ENCODE data around the gene PAX5.

Gene PAX5

GRCh38 chr9:36934478-36935065 is 99.5 kb downstream of the PAX5 start:
- DNase-seq (ENCODE audit: low spot score), result no peak

DNA sequence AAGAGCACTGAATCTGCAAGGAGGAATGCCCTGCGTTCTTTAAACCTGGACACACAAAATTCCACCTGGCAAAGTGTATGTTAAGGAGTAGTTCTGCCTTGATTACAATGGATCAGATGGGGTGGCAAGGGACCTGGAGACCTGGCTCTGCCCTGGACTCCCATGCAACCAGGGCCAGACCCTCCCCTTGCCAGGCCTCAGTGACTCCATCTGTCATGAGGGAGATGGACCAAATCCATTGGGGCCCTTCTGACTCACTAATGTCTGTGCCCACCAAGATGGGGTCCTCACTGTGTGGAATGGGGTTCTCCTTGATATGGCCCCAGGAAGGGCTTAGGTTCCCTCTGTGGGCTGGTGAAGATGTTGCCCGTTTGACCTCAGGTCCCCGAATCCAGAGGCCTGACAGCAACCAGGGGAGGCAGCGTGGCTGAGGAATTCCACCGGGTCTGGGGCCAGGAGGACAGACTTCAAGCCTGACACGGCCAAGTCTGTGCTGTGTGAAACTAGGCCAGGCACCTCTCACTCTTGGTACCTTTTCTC is 100.3 kb downstream of the PAX5 start:
- no peak for DNase-seq (ENCODE audit: low spot score)

GRCh38 chr9:36932198-36932597 is 101.9 kb downstream of the PAX5 start:
- DNase-seq (ENCODE audit: low spot score), result no peak

DNA sequence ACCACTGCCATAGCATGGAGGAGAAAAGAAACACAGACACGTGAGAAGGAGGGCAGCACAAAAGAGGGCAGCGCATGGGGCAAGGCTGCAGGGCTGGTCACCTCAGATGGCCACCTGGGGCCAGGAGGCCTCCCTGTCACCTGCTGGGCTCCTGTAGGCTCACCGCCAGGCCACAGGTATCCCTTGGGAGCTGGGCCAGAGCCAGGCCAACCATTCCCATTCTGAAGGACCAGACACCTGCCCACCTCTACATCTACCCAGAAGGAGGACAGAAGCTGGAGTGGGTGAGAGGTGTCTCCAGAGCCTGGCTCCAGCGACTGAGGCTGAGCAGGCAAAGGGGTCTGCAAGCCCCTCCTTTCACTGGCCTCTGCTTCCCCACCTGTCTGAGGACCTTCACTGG is 103.1 kb downstream of the PAX5 start:
- DNase-seq (ENCODE audit: low spot score), result no peak

DNA sequence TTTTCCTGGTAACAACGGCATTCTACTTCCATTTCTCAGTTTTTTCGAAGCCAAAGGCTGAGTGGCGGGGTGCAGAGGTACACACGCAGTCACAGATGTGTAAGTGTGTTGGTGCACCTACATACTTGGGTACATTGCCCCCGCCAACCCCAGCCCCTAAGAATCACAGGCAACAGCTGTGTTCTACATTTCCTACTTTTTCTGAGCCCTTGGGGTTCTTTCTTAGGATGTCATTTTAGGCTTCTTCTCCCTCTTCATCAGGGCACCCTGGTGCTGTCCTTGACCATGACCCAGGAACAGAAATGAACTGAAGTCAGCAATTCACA is 104.8 kb downstream of the PAX5 start:
- no peak for DNase-seq (ENCODE audit: low spot score)

DNA sequence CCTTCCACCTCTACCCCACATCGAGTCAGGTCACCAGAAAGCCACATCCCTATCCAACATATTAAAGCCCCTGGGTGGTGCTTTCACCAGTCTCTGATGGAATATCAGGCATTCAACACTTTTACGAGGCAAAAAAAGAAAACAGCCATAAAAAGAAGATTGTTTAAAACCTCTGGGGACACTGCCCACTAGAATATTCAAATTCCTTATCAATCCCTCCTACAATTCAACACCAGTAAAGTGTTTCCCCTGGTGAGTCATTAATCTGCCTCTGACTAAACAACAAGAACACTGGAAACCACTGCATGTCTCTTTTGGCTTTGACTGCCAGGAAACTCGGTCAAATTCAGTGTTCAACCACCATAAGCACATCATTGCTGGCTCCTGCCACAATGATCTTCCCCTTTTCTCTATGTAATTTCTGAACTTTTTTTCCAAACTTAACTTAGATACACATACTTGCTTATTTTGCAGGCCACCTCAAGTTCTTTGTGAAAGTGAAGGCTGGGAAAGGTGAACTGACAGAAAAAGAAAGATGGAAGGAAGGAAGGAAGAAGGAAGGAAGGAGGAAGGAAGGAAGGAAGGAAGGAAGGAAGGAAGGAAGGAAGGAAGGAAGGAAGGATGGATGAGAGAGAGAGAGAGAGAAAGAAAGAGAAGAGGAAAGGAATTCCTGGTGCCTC is 105.3 kb downstream of the PAX5 start:
- DNase-seq (ENCODE audit: low spot score), result no peak

DNA sequence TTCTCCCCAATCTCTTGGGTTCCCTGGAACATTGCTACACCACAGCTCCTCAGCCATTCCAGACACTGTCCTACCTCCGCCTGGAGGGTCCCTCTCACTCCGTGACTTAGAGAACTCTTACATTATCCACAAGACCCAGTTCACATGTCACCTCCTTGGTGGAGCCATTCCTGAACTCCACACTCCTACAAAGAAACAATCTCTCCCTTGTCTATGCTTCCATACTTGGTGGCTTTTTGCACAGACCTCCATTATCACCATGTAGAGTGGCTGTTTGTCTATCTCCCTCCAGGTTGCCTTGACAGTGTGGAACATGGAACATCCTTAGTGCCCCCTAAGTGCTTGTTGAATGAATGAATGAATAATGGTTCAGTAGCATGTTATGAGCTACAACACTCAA is 105.9 kb downstream of the PAX5 start:
- no peak for DNase-seq (ENCODE audit: low spot score)

- DNase-seq (ENCODE audit: low spot score), result no peak
These were observed 109.2 kb downstream of the PAX5 start for GRCh38 chr9:36924757-36925432.

DNA sequence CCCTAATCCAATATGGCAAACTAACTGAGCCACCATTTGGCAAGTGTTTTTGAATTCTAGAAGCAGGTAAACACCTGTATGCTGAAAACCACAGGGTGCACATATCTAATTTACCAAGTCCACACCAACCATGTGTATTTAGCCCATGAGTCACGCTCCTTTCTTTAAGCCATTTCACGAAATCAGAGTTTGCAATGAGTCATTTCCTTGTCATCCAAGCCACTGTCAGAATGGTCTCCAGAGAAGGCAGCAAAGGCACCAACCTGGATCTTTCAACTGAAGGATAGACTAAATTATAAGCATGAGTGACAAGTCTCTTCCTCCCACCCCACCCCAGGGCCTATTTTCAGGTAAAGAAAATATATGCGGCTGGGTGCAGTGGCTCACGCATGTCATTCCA is 110.0 kb downstream of the PAX5 start:
- DNase-seq (ENCODE audit: low spot score), result no peak

DNA sequence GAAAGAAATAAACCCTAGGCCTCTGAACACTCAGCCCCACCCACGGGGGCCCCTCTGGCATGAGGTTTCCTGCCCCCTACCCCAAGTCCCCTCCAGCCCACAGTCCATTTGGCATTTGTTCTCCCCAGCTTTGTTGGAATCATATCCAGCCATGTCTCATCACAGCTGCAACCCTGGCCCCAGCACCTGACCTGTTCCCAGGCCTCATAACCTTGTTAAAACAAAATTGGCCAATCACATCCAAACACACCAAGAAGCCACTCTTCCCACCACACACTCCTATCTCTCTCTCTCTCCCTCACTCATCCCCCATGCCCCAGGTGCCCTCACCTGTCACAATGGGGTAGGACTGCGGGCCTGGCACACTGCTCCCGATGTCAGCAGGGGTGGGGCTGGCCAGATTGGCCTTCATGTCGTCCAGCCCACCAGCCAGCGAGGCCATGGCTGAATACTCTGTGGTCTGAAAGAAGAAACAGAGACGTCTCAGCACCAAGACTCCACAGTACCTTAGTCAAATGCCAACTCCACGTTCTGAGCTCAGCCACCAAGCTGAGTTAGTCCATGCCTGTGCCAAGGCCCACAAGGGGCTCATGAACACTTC is 110.9 kb downstream of the PAX5 start:
- no peak for DNase-seq (ENCODE audit: low spot score)

GRCh38 chr9:36922548-36922947 is 111.5 kb downstream of the PAX5 start:
- DNase-seq (ENCODE audit: low spot score), result no peak

DNA sequence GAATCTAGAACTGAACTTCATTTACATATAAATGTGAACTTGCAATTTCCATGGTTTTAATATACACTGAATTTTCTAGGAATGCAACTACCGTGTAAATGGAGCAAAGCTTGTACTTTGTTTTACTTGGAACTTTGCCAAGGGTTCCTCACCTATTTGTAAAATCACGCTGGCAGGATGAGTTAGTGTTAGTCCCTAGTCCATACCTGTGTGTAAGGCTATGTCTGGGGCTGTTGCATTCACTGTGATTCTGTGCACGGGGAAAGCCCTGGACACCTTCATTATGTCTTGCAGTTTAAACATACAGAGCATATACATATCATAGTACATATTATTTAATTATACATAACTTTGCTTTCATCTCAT is 119.9 kb downstream of the PAX5 start:
- no peak for DNase-seq (ENCODE audit: low spot score)

DNA sequence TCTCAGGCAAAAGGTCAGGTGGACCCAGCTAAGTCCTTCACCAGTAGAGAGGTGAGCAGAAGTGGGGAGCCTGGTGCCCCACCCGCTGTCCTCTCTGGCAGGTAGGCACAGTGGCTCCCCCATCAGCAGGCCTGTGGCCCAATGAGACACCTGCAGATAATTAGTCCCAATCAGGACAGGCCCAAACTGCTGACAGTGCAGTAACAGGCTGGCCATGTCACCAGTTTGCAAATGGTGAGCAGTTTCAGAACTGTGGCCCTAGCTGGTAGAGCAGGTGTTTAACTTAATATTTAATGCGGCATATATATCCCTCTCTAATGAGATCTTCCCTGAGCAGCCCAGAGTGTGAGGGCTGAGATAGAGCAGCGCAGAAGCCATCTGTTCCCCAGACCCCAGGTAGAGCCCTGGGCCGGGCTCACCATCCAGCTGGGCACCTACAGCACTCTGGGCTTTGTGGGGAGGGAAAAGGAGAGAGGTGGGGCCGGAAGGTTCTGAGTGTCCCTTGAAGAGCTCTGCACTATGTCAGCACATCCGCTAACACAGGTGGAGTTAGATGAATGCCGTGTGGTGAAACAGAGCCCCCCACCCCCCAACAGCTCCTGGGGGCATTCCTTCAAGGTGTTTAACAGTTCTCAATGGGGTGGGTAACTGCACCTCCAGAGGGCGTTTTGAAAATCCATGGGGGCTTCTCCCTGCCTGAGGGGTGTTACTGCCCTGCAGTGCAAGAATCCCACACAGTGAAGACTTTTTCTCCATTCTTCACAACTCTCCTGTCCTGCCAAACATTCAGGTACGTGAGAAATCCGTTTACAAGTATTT is 120.5 kb downstream of the PAX5 start:
- no peak for DNase-seq (ENCODE audit: low spot score)

GRCh38 chr9:36912620-36913019 is 121.4 kb downstream of the PAX5 start:
- no peak for DNase-seq (ENCODE audit: low spot score)

DNA sequence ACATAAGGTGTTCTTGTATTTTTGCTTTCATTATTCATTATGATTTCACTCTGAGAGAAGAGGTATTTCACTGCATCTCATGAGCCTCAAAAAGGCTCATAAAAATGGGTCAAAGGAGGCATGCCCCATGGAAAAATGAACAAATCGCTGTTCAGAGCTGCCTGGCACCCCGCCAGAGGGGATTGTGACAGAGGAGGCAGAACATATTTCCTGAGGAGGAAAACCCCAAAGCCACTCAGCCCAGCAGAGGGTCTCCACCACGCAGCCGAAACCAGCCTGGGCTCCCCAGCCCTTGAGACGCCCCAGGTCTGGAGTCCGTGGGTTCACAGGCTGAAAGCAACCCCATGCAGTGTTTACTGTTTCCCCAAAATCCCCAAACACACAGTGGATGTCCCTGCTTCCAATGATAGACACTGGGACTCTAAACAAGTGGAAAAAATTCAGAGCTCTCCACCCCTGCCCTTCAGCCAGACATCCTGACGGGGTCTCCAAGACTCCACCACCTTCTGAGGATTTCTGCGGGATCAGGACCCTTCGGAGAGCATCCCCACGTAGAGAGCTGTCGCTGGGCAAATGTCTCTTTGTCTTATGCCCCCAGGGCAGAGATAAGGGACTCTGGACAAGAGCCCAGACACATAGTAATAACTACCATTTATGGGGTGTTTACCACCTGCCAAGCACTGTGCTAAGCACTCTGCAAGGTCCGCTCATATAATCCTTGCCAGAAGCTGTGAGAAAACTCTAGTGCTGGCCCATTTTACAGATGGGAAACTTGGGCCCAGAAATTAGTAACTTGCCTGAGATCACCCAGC is 122.3 kb downstream of the PAX5 start:
- DNase-seq (ENCODE audit: low spot score), result no peak

DNA sequence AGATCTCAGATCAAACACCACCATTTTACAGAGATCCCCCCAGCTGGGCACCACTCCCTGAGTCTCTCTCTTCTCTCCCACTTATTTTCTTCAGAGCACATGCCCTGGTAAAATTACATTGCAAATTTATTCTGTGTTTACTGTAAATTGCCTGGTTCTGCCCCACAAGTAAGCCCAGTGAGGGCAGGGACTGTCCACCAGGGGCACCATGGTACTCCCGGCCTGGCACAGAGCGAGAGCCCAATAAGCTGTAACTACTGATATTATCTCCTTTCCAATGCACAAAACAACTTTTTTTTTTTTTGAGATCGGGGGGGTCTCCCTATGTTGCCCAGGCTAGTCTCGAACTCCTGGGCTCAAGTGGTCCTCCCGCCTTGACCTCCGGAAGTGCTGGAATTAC is 123.0 kb downstream of the PAX5 start:
- no peak for DNase-seq (ENCODE audit: low spot score)

DNA sequence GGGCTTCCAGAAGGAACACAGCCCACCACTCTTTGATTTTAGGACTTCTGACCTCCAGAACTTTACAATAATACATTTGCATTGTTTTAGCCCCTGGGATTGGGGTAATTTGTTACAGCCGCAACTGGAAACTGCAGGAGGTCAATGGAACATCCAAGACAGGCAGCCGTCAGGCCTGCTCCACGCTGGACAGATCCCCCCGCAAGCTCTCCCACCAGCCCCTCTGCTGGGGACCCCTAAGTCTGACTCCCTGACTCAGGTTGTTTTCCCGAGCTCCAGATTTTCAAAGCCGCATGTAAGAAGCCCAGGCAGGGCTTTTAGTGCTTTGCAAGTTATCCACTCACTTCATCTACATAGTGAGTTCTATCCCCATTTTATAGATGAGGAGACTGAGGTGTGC is 127.6 kb downstream of the PAX5 start:
- no peak for DNase-seq (ENCODE audit: low spot score)

- DNase-seq (ENCODE audit: low spot score), result no peak
These were observed 128.7 kb downstream of the PAX5 start for GRCh38 chr9:36905101-36906066.

- DNase-seq (ENCODE audit: low spot score), result no peak
These were observed 130.3 kb downstream of the PAX5 start for GRCh38 chr9:36903541-36904435.

All from SK-N-DZ (cell line).